ENCODE results near the gene CCDC152. TPM values are rescaled to one million over a fixed set of nuclear protein-coding genes. Genes with fewer than 3 reads are reported as not detected.

Gene CCDC152
- total and polyA plus RNA-seq, 10 of the 15 experiments (the other 5 are each of a cell fraction or from before 2014, with no cell fraction given), result 0.12 to 25.8 (median 13.5) TPM

GRCh38 chr5:42745856-42746255, 10.8 kb upstream of the CCDC152 start:
- H3K27ac ChIP-seq (ENCODE audit: control insufficient read depth, insufficient read depth), result no peak overlapping the region
- SMC1A ChIA-PET (ENCODE audit: uncharacterized antibody, unreplicated experiment), result interaction anchor here (1.5 to 1.9 kb wide), 4 partner anchors 12 to 144 kb away, joined by 3 to 8 read pairs (median 4); no protein-coding TSS in a partner anchor
- DNase-seq (ENCODE audit: low read depth, low spot score) (no peak), ATAC-seq (no peak), FAIRE-seq (no peak)
- RAD21 ChIA-PET (ENCODE audit: unreplicated experiment), result interaction anchor here (1.2 to 2.8 kb wide), 2 partner anchors 20 to 144 kb away, joined by 4 to 15 read pairs; no protein-coding TSS in a partner anchor
- H3K4me2 ChIP-seq (ENCODE audit: control insufficient read depth, insufficient read depth), result no peak overlapping the region
- WGBS (ENCODE audit: insufficient coverage, insufficient replicate concordance, low lambda C conversion rate, missing lambda C conversion rate), result 92% methylated on average over 3 of the region's 3 CpGs
- in situ Hi-C loops (cut with MboI), result no loop called here
- BruUV-seq (replicated peaks), result no TSS peak
- H2AFZ ChIP-seq (ENCODE audit: control insufficient read depth, low read depth, low read length), result no peak overlapping the region
- CTCF ChIA-PET, result interaction anchor here (0.7 to 3.6 kb wide), 13 partner anchors 9 to 551 kb away, joined by 3 to 19 read pairs (median 4); no protein-coding TSS in a partner anchor
- POLR2A ChIA-PET, result interaction anchor here (0.6 kb wide), 1 partner anchor 308 kb away, joined by 4 read pairs; no protein-coding TSS in a partner anchor
- H3K4me1 ChIP-seq (ENCODE audit: control insufficient read depth, insufficient read depth, low read length), result no peaks in the 10 kb centered on the region
- no peak for TF ChIP-seq RAD51 (IDR thresholded peaks at IDR 0.05)
- TF ChIP-seq REST (IDR thresholded peaks at IDR 0.05; ENCODE audit: low read depth, low read length), result no peak
- no peak for TF ChIP-seq CREM (IDR thresholded peaks at IDR 0.05; ENCODE audit: low read depth)
- TF ChIP-seq SUPT20H (IDR thresholded peaks at IDR 0.05; ENCODE audit: borderline replicate concordance, control insufficient read depth, low read depth, low read length), result no peak
- no peak for TF ChIP-seq BCL11A (IDR thresholded peaks at IDR 0.05; ENCODE audit: low read depth, low read length)
- TF ChIP-seq MTA3 (IDR thresholded peaks at IDR 0.05; ENCODE audit: borderline replicate concordance, low read length), result no peak
- no peak for TF ChIP-seq EP300 (IDR thresholded peaks at IDR 0.05; ENCODE audit: borderline replicate concordance in 1 of 2, control insufficient read depth in 1 of 2, low read depth in 2 of 2, low read length in 2 of 2)
- TF ChIP-seq FOXM1 (IDR thresholded peaks at IDR 0.05; ENCODE audit: low read depth, low read length), result no peak
- TF ChIP-seq PRDM15 (CRISPR knock-in tag; IDR thresholded peaks at IDR 0.05), result no peak
- no peak for TF ChIP-seq POU2F2 (IDR thresholded peaks at IDR 0.05; ENCODE audit: borderline replicate concordance, low read depth, low read length)
- no peak overlapping the region for H3K4me3 ChIP-seq
- intact Hi-C loops (cut with micrococcal nuclease; ENCODE audit: unreplicated experiment), result no loop called here
- no peaks in the 10 kb centered on the region for H3K79me2 ChIP-seq (ENCODE audit: control insufficient read depth, insufficient read depth, low read length)
- no peaks in the 10 kb centered on the region for H4K20me1 ChIP-seq (ENCODE audit: control insufficient read depth, insufficient read depth)
- no peaks in the 10 kb centered on the region for H3K9me3 ChIP-seq (replicated peaks; ENCODE audit: control insufficient read depth, insufficient read depth, low read length)
- no peaks in the 10 kb centered on the region for H3K27me3 ChIP-seq (replicated peaks in 1 of 2; ENCODE audit: control insufficient read depth in 2 of 2, insufficient read depth in 2 of 2, low read length in 1 of 2)
- H3K9ac ChIP-seq (ENCODE audit: control insufficient read depth, insufficient read depth, low read length), result no peak overlapping the region
- H3K36me3 ChIP-seq (ENCODE audit: control insufficient read depth in 2 of 2, insufficient read depth in 2 of 2, low read length in 1 of 2), result no peaks in the 10 kb centered on the region
